NCI-H146 treated with DMSO at 0.1 percent for 48 hours (cell line): ENCODE data around the gene AGK.
"Not testable (repeated sequence)": the region's sequence is repeated elsewhere in the genome, so short reads cannot be mapped to it uniquely, and the experiment has no call there.

Experiments
- DNase-seq: peaks from one replicate; lab custom pipeline; 2025; ENCODE audit not compliant: unreplicated experiment; lab: John Stamatoyannopoulos, UW

AGK gene

DNA sequence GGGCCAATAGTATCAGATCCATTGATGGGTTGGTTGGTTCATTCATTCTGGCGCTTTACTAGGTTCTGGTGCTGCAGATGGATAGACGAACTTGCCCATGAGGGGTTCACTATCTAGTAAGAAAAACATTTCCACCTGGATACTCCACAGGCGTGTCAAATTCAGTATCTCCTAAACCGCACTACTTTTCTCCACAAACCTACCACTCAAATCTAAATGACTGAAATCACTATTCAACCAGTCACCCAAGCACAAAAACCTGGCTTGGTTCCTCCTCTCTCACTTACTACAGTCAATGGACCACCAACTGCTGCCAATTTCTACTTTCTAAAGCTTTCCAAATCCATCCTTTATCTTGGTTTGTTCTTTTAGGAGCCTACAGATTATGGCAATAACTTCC is 572 bp downstream of the AGK start:
- DNase-seq: no peak

DNA sequence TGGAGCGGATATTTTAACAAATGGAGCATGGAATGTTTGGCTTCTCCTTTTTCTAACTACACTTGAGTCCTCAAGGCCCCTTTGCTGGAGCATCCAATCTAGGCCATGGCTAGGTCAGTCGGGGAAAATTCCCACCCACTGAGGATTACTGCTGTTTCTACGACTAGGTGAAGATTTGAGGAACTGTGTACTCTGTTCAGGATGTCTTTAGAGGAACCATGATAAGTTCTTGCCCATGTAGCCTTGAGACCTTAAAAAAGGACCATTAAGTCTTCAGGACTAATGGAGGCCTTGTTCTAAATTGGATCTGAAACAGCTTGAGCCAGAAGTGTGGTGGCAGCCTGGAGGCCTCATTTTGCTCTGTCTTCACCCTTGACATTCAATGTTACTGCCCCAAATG is 6.2 kb downstream of the AGK start:
- no peak for DNase-seq

DNA sequence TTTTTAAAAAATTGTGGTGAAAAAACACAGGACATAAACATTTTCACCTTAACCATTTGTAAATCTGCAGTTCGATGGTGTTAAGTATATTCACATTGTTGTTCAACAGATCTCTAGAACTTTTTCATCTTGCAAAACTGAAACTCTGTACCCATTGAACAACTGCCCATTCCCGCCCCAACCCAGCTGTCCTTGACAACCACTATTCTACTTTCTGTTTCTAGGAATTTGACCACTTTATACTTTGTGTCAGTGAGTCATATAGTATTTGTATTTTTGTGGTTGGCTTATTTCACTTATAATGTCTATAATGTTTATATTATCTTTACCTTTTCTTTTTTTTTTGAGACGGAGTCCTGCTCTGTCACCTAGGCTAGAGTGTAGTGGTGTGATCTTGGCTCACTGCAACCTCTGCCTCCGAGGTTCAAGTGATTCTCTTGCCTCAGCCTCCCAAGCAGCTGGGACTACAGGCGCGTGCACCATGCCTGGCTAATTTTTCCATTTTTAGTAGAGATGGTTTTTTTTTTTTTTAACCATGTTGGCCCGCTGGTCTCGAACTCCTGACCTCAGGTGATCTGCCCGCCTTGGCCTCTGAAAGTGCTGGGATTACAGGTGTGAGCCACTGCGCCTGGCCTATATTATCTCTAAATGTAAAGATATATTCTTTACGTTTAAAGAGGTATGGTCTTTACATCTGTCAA is 6.8 kb downstream of the AGK start:
- DNase-seq: not testable (repeated sequence)

DNA sequence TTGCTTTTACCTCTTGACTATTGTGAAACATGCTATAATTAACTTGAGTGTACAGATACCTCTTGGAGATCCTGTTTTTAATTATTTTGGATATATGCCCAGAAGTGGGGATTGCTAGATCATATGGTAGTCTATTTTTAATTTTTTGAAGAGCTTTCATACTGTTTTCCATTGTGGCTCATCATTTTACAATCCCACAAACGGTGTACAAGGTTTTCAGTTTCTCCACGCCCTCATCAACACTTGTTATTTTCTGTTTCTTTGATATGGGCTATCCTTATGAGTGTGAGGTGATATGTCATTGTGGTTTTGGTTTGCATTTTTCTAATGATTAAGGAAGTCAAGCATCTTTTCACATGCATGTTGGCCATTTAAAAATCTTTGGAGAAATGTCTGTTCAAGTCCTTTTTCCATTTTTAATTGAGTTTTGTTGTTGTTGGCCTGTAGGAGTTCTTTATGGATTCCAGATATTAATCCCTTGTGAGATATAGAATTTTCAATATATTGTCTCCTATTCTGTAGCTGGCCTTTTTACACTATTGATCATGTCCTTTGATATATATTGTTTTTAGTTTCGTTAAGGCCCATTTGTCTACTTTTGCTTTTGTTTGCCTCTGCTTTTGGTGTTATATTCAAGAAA is 7.5 kb downstream of the AGK start:
- no peak for DNase-seq

DNA sequence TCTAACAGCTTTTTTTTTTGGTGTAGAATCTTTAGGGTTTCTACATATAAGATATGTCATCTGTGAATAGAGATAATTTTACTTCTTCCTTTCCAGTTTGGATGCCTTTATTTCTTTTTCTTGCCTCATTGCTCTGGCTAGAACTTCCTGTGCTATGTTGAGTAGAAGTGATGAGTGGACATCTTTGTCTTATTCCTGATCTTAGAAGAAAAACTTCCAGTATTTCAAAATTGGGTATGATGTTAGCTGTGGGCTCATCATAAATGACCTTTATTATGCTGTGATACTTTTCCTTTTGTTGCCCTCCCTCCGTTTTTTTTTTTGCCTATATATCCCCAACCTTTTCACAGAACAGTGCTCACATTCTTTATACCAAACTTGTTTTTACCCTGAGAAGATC is 8.8 kb downstream of the AGK start:
- DNase-seq: no peak

DNA sequence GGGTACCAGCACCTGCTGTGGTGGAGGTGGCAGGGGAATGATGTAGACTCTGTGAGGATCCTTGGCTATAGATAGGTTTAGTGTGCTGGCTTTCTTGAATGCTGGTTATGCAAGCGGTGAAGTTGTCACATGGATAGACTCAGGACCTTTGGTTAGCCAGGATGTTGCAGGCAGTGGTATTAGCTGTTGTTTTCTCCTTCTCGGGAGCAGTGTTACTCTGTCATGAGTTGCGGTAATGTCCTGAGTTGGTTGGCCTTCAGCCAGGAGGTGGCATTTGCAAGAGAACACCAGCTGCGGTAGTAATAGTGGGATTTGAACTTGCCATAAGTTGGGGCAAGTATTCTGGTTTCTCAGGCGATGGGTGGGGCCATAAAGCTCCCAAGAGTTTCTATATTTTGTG is 10.8 kb downstream of the AGK start:
- no peak for DNase-seq

DNA sequence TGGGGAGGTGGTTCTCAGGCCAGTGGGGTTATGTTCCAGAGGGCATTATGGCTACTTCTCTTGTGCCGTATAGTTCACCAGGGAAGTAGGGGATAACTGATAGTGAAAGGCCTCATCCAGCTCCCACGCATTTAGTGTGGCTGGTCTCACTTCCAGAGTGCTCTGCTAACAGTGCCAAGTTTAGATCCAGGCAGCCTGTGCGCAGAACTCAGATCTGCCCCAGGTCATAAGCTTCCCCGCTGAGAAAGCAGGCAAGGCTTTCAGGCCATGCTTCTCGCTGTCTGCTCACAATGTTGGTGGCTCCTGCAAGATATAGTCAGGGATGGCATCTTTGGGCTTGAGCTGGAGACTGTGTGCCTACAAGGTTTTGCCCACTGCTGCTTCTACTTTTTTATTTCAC is 11.3 kb downstream of the AGK start:
- no peak for DNase-seq

DNA sequence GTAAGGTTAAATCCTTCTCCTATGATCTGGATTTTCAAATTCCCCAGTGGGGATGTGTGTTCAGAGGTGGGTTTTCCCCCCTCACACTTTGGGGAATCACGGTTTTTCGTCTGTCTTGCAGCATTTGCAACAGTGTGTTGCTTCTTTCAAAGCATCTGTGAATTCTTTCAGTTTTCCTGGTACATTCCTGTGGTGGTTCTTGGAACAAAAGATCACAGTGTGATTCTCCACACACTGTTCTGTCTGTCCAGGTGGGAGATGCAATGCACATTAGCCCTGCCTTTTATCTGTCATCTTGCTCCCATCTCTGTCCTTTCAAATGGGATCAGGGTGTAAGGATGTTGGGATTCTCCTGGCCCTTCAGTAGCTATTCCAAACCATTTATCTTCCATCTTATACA is 11.8 kb downstream of the AGK start:
- no peak for DNase-seq

DNA sequence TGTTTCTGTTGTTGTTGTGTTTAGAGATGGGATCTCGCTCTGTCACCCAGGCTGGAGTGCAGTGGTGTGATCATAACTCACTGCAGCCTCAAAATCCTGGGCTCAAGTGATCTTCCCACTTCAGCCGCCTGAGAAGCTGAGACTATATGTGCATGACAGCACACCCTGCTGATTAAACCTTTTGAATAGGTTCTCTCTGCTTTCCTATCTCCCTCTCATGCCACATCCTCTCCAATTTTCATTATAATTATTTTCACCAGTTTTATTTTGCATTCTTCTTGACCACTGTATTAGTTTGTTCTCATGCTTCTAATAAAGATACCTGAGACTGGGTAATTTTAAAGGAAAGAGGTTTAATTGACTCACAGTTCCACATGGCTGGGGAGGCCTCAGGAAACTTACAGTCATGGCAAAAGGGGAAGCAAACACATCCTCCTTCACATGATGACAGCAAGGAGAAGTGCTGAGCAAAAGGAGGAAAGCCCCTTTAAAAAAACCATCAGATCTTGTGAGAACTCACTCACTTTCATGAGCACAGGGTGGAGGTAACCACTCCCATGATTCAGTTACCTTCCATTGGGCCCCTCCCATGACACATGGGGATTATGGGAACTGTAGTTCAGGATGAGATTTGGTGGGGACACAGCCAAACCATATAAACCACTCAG is 12.9 kb downstream of the AGK start:
- DNase-seq: no peak

DNA sequence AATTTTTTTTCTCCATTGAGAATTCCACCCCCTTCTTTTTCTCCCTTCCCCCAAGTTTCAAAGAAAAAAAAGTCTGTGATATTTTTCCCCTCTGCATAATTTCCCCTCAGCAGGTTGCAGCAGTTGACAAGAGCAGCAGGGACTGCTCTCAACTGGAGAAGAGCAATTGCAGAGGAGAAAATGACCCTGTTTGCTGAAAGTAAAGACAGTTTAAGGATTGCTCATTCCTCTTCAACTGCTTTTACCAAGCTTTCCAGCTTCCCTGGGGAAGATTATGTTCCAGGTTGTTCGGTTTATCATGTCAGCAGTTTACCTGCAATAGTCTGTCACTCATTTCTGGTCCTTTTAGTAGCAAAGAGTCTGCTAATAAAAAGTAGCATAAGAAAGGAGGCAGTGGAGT is 16.2 kb downstream of the AGK start:
- no peak for DNase-seq

DNA sequence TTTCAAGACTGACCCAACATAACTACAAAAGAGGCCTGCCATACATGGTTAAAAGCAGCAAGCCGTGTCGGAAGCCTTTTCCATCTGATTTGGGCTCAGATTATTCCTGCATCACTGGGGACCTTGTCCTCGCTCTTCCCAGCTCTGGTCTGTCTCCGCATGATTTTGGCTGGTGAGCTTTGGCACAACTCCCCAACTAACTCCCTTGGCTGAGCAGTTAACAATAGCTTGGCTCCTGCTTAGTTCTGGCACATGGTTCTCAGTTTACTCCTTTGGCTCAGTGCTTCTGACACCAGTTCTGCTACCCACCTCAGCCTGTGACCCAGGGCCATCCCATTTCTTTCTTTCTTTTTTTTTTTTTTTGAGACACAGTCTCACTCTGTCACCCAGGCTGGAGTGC is 17.0 kb downstream of the AGK start:
- no peak for DNase-seq

DNA sequence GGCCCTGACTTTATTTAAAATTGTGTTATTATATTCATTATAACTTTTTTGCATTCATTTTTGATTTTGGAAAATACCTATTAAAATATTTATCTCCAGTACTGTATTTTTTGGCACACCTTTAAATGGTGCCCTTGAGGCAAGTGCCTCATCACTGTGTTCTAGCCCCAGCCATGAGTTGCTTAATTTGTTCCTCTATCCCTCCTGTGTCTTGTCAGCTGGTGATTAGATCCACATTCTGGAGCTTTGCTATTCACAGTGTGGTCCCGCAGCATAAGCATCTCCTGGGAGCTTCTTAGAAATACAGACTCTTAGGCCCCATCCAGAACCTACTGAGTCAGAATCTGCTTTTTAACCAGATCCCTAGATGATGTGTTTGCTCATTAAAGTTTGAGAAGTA is 19.8 kb downstream of the AGK start:
- DNase-seq: no peak

DNA sequence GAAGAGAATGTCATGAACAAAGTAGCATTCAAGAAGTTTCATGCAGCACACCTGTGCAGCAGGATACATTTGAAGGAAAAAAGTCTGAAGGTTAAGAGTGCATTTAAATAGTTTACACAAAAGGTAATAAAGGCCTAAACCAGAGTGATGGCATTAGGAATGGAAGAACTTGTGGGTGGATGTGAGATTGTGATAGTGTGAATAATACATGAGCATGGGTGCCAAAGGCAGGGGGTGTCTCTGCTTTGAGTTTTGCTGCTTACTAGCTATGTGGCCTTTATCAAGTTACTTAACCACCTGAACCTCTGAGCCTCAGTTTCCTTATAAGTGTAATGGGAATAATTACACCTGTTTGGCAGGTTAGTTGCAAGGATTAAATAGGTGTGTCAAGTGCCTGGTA is 21.0 kb downstream of the AGK start:
- DNase-seq: no peak

DNA sequence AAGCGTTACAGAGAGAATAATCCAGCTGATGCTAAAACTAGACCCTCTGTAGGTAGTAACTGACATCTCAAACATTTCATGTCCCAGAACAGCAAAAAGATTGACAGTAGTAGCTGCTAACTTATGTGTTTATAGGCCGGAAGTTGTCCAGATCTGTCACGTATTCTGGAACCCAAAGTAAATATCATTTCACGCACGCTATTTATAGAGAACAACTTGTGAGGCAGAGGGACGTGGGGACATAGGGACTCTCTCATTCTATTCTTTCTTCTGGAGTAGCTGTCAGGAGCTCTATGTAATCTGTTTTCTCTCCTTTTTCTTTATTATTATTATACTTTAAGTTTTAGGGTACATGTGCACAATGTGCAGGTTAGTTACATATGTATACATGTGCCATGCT is 22.3 kb downstream of the AGK start:
- no peak for DNase-seq

DNA sequence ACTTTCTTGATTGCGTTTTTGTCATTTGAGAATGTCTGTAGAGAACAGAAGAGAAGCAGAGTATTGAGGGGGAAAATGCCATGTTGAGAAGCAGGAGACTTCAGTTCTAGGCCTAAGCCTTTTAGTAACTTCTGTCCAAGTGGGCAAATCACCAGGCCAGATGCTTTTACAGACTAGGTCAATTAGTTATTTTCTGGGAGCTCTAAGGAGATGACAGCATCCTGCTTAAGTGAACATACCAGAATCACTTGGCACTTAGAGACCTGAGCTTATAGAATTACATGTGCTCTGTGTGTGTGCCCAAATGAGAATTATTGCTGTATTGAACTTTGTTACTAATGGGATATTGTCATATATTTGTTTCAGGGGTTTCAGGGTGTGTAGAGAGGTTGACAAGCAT is 24.0 kb downstream of the AGK start:
- DNase-seq: no peak

DNA sequence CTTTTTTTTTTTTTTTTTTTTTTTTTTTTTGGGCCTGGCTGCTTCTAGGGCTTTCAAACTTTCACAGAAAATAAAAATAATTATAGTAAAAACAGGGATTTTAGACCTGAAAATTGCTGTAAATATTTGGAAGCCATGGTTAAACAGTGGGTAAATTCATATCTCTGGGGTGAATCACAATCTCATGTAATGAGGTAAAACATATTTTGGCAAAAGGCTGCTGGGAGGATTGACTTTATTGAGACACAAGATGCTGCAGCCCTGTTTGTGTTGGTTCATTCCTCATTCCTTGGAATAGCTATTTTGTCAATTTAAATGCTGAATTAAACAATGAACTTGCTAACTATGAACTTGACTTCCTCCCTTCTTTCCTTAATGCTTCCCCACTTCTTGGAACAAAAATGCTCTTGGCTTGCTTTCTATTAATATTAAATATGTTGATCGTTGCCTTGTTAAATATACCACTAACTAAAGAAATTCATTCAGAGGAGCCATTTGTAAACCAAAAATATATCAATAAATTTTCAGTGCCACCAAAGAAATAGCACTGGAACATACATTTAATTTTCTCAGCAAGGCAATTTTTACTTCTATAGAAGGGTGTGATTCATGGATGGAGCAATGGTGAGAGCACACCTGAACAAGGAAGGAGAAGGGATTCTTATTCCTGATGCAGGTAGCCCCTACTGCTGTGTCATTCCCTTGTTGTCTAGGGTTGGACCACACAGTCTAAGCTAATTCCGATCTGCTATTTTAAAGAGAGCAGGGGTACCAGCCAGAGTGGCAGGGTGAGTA is 24.6 kb downstream of the AGK start:
- no peak for DNase-seq

DNA sequence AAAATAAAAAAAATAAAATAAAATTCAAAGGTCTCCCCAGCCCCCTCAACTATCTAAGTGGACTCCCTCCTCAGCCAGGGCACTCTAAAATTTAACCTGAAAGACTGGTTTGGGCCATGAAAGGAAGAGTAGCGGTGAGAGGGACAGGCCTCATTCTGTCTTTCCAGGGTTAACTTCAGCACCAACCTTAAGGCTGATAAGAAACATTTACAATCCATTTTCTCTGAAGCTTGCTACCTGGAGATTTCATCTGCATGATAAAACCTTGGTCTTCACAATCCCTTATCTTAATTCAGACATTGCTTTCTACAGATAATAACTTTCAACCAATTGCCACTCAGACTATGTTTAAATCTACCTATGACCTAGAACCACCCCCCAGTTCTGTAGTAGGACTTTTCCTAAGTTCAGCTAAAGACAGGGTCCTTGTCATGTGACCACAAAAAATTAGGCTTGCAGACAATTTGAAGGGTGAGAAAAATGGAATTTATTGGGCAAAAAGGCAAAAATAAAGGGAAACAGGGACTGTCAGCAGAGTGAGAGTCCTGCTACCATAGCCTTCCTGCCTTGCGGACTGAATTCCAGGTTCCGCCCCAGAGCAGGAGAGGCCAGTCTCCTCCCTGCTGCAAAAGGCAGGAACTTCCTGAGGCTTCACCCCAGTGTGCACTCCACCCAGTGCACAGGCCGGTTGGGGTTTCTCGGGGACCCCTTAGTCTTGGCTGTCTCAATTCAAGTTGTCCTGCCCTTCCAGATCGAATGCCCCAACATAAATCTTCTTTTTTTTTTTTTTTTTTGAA is 26.0 kb downstream of the AGK start:
- no peak for DNase-seq

DNA sequence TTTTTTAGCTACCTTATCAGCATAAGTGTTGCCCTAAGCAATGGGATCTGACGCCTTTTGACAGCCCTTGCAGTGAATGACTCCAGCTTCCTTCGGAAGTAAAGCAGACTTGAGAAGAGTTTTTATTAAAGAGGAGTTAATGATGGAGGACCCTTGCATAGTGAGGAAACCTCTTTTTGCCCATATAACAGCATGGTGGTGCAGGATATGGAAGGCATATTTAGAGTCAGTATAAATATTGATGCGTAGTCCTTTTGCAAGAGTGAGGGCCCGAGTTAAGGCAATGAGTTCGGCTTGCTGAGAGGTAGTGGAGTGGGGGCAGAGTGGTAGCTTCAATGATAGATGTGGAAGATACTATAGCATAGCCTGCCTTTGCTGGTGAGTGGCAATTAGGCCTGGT is 28.7 kb downstream of the AGK start:
- not testable (repeated sequence) for DNase-seq

DNA sequence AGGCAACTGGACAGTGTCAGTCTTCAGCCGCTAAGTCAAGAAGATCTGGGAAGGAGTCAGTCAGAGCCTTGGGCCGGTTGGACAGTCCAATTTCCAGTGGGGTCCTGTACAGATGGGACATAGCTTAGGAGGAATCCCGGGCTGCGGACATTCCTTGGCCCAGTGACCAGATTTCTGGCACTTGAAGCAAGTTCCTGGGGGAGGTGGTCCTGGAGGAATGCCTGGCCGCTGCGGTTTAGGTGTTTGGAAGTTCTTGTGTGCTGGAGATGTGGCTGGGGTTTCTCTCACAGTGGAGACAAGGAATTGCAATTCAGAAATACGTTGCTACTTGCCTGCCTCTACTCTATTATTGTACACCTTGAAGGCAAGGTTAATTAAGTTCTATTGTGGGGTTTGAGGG is 30.9 kb downstream of the AGK start:
- DNase-seq: not testable (repeated sequence)

DNA sequence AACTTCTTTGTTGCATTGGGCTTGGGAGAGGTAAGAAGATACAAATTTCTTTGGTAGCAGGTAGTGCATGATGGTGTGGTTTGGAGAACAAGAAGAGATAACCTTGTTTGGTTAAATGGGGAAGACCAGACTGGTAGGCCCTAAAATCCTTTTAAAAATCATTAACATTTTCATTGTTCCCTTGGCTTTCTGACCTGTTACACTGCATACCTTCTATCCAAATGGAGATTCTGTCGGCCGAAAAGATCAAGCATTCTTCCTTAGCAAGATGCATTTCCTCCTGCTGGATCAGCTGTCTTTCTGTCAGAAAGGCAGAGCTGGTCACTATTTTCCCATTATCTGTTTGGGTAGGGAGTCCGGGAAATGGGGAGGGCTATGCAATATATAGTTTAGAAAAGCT is 33.7 kb downstream of the AGK start:
- DNase-seq: no peak
